Activated CD4-positive, alpha-beta T cell treated with anti-CD3 and anti-CD28 coated beads, Interleukin-2, amount 50 U/mL, for 24 hours (primary cell): ENCODE results near the gene AOPEP.
"Not testable (repeated sequence)": the region's sequence is repeated elsewhere in the genome, so short reads cannot be mapped to it uniquely, and the experiment has no call there.

Experiments
- DNase-seq, 2 donors: peaks; one replicate each; pipeline ENCODE4 v3.0.0-alpha.2; 2020; ENCODE audit warnings: low read depth in 1 of 2, low spot score in 1 of 2

Gene AOPEP

DNA sequence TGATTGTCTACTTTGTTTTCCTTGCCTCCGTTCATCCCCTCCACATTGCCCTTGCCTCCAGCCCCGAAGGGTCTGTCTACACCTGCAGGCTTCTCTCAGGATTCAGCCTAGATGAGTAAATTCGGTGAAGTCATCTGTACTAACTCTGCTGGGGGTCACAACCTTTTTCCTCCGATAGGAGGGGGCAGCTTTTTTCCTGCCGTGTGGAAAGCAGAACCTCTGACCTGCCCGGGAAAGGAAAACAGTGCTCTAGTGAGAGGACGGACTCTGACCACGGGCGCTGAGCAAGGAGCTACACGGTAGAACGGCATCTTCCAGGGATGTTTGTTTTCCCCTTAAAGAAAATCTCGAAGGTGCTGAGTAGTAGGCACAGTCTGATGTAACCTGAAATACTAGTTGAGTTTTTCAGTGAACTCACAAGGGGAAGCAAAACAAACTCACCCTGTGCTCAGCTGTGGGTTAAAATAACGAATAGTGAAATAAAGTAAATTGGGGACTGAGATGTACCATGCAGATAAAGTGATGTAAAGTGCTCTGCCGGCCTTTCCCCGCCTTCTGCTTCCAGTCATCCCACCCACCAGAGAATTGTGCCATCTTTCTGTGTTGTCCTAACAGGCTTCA, 281.8 kb downstream of the AOPEP start:
- no peak for DNase-seq

DNA sequence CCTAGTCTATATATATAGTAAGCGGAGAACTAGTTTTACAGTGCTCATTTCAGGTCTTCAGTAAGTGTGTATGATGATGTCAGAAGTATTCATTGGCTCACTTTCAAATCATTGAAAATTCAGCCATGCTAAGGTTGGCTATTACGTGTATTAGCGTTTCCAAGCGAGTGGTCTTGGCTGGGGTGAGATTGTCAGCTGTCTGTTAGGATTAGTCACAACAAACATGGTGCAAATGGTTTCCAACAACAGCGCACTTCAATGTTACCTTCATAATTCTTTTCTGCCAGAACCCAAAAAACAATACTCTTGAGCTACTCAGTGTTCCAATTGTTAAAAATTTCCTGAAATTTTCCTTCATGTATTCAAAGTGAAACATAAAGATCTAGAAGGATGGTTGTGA, 283.0 kb downstream of the AOPEP start:
- no peak for DNase-seq

GRCh38 chr9:95010431-95010838, 283.9 kb downstream of the AOPEP start:
- DNase-seq, result no peak

GRCh38 chr9:95012035-95012708, 285.7 kb downstream of the AOPEP start:
- DNase-seq, result no peak

DNA sequence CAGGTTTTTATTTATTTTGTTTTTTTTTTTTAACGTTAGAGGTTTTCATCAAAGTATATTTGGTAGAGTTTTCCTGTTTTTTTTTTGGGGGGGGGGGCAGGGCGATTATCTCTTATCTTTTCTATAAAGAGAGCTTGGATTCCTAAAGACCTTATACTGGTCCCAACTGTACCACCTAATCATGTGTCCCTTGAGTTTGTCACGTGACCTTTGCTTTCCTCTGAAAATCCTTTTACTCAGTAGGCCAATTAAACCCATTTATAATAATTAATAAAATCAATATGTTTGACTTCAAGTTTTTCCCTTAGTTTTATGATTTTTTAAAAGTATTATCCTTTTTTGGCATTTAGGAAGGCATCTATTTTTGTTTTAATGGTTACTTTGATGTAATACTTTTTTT, 286.4 kb downstream of the AOPEP start:
- DNase-seq, result no peak

DNA sequence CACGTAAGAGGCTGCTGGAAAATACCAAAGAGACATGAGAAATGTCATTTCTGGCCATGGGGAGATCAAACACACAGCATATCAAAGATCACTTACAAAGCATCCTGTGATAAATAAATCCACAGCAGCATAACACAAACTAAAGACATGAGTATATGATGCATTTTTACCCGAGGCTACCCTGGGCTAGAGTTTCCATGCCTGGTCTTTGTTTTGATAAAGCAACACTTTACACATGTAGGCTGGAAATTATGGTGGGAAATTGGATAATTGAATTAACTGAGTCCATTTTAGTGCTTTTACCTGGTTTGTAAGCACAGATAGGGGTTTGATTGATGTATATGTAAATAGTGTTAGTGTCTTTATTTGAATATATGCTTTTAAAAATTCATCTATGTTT, 288.4 kb downstream of the AOPEP start:
- DNase-seq, result no peak

DNA sequence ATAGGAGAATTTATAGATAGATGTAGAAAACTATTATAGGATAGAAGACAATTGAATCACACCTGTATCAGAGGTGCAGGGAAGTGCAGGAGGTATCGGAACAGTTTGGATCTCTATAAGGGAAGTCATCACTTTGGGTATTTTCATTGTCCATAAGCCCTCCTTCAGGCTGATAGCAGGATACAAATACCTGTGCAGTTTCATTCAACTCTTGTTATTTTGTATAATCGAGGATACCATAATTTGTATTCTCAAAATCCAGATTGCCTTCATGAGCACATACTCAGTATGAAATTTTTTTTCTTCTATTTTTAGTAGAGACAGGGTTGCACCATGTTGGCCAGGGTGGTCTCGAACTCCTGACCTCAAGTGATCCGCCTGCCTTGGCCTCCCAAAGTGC, 289.1 kb downstream of the AOPEP start:
- DNase-seq, result no peak

DNA sequence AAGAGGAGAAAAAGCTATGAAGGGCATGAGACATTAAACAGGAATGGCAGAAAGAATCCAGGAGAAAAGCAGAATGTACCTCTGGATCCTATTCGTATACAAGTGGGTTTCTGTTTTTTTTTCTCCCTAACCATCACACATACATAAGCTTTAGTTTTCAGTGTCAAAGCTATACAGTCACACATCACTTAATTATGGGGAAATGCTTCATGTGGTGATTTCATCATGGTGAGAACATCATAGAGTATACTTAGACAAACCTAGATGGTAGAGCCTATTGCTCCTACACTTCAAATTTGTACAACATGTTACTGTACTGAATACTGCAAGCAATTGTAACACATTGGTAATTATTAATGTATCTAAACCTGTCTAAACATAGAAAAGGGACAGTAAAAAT, 290.6 kb downstream of the AOPEP start:
- DNase-seq, result no peak

DNA sequence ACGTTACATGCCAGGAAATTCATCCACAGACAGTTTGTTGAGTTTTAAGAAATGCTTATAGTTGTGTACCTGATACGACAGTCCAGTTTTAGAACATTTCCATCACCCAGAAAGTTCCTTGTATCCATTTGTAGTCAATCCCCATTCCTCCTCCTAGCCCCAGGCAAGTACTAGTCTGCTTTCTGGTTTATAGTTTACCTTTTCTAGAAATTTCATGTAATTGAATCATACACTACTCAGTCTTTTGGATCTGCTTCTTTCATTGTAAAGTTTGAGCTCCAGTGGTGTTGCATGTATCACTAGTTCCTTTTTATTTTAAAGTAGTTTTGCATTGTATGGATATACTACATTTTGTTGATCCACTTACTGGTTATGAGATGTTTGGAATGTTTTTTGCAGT, 291.2 kb downstream of the AOPEP start:
- DNase-seq, result no peak

DNA sequence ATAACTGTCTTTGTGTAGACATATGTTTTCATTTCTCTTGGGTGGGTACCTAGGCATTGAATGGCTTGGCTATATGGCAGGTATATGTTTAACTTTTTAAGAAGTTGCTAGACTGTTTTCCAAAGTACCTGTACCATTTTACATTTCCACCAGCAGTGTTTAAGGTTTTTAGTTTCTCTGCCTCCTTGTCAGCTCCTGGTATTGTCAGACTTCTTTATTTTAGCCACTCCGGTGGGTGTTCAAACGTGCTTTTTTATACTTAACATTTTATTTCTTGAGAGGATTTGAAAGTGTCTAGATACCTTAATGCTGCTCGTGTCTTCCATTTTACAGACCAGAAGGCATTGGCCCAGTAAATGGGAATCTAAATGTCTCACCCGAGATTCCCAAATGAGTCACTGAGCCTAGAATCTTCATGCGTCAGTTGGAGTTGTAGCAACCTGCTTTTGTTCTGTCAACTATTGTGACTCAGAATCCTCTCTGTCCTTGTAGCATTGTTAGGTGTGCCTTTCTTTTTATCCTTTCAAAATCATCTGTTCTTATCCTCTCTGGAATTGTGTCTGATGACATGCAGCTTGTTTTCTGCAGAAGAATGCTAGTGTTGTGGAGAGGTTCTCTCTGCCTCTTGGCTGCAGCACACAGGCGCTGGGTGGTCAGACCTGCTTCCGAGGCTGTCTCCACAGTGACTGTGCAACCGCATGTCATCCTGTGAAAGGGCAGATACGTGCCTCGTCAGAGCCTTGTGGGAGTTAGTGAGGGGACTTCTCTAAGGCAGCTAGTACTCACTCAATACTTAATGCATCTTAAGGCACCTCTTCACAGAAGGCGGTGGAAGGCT, 291.8 kb downstream of the AOPEP start:
- no peak for DNase-seq

DNA sequence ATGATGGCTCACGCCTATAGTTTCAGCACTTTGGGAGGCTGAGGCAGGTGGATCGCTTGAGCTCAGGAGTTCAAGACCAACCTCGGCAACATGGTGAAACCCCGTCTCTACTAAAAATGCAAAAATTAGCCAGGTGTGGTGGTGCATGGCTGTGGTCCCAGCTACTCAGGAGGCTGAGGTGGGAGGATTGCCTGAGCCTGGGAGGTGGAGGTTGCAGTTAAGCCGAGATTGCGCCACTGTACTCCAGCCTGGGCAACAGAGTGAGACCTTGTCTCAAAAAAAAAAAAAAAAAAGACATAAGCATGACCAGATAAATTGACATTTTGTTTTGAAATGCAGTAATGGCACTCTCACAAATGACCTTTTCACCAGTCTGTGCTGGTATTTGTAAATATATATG, 294.1 kb downstream of the AOPEP start:
- not testable (repeated sequence) for DNase-seq

DNA sequence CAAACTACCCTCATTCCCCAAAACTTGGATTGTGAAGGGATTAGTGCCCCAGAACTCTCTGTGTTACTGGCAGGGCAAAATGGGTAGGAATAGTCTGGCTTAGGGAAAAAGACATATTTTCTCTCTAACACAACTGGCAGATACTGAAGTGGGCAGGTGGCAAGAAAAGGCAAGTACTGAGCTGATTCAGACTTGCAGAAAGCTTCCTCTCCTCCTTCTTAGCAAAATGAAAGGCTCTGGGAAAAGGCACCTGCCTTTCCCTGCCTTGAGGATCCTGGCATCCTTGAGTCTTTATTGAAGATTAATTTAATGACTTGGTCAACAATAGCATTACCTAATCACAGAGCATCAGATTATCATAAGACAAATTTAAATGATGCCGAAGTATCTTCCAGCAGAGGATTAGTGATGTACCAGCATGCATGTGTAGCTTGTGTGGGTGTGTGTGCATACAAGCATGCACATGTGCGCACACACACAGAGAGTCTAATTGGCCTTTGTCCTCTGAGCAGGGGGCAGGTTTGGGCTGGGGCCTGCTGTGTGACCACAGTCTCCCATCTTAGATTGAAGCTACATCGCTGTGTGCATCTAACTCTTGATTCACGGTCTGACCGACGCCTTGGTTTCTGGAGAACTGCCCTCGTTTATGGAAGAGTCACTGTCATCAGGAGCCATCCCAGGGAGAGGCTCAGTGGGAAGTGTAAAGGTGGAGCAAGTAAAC, 294.8 kb downstream of the AOPEP start:
- no peak for DNase-seq

- no peak for DNase-seq
These were observed 296.2 kb downstream of the AOPEP start for GRCh38 chr9:95022657-95023056.

DNA sequence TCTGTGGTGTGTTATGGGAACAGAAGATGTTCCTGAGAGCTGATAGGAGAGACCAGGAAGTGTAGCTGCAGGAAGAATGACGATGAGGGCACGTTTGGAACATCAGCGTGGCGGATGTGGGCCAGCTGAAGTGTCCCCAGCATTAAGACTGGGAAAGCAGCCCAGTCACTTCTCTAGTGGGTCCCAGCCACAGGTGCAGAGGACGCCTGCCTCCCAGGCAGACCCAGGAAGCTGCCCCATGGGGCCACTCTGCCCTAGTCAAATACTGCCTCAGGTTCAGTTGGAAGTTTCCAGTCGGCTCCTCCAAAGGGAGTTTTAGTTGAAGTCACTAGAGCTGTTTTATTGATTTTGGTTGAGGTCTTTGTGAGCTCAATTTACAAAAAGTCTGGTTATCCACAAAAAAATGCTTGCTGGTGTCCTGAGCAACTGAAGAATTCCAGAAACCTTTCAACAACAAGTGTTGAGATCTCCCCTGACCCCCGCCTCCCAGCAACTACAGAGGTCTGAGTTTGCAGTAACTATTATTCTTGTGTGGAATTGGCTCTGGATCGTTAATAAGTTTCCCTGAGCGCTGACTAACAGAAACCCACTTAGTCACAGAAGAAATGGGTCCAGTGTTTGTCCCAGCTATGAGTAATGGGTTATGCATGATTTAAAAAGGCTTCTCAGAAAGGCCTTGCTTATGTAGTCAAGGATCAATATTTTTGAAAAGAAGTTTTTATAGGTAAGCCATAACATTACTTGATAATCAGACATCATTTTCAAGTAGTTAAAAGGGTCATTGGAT, 296.9 kb downstream of the AOPEP start:
- no peak for DNase-seq

DNA sequence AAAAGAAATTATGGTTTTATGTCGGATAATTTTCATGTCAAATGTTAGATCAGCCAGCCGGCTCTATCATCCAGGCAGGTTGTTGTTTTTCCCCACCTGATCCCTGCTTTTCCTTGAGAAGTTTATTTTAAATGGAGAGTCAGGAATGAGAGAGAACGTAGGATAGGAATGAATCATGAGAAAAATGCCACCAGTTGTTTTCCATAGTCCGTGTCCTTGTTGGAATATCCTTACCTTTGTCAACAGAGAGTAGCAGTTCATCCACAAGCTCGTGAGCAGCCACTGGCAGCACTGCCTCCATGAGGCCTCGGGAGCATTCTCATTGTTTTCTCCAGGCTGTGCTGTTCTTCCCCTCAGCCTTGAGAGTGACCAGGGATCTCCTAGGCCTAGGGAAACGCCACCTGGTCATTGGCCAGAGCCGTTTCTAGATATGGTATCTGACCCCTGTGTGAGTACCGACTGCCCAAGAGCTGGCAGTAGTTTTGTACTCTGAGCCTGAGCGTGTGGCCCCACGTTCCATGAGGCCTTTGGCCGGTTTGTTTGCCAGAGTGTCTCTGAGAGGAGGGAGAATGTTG, 297.7 kb downstream of the AOPEP start:
- DNase-seq, result no peak

GRCh38 chr9:95025213-95026147, 299.0 kb downstream of the AOPEP start:
- no peak for DNase-seq

GRCh38 chr9:95026148-95026524, 299.6 kb downstream of the AOPEP start:
- no peak for DNase-seq

GRCh38 chr9:95027914-95028852, 301.7 kb downstream of the AOPEP start:
- DNase-seq, result no peak
